Fibroblast of lung (primary cell): ENCODE measurements around the gene RHEBL1.

Experiments
- EZH2 ChIP-seq: IDR thresholded peaks from 2 replicates; pipeline ENCODE4 v1.5.1; 2012; ENCODE audit warnings: low read length, control low read depth, mild to moderate bottlenecking; ENCODE audit errors: missing control alignments
- TF ChIP-seq, protein P1 (sequence below), 2 donors: IDR thresholded peaks in 1 of 2; conservative IDR thresholded peaks in 1 of 2; 1 replicate in 1 of 2; 2 replicates in 1 of 2; pipeline ENCODE4 v1.5.1; 2011 to 2012; ENCODE audit warnings: low read length in 2 of 2, control low read depth in 1 of 2, inconsistent platforms in 1 of 2, low read depth in 1 of 2, mild to moderate bottlenecking in 1 of 2

DNA sequence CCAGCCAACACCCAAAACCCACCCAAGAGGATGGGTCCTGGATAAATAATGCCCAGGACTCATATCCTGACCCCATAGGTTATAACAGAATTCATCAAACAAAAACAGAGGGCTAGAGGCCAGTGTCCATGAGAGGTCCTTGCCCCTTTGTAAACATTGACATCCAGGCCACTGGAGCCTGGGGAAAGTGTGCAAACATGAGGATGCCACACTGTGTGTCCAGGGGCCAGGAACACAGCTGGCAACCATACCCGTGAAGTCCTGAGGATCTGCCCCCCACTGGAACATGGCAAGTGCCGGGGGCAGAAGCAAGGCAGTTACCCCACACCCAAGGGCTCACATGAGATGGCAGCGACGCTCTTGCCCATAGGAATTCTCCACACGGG is 5.0 kb downstream of the RHEBL1 start:
- TF ChIP-seq, protein P1, sequence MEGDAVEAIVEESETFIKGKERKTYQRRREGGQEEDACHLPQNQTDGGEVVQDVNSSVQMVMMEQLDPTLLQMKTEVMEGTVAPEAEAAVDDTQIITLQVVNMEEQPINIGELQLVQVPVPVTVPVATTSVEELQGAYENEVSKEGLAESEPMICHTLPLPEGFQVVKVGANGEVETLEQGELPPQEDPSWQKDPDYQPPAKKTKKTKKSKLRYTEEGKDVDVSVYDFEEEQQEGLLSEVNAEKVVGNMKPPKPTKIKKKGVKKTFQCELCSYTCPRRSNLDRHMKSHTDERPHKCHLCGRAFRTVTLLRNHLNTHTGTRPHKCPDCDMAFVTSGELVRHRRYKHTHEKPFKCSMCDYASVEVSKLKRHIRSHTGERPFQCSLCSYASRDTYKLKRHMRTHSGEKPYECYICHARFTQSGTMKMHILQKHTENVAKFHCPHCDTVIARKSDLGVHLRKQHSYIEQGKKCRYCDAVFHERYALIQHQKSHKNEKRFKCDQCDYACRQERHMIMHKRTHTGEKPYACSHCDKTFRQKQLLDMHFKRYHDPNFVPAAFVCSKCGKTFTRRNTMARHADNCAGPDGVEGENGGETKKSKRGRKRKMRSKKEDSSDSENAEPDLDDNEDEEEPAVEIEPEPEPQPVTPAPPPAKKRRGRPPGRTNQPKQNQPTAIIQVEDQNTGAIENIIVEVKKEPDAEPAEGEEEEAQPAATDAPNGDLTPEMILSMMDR (conservative IDR thresholded peaks at IDR 0.05 in 1 of 2, IDR thresholded peaks at IDR 0.05 in 1 of 2; ENCODE audit: low read depth in 1 of 2, low read length in 2 of 2), result no peak
- TF ChIP-seq EZH2, result no peak
